ENCODE measurements around the gene SLC26A4. TPM values are rescaled to one million over a fixed set of nuclear protein-coding genes. Genes with fewer than 3 reads are reported as not detected.

The SLC26A4 gene
- total RNA-seq, 1 donor from 2014 or later: 0.43 TPM

DNA sequence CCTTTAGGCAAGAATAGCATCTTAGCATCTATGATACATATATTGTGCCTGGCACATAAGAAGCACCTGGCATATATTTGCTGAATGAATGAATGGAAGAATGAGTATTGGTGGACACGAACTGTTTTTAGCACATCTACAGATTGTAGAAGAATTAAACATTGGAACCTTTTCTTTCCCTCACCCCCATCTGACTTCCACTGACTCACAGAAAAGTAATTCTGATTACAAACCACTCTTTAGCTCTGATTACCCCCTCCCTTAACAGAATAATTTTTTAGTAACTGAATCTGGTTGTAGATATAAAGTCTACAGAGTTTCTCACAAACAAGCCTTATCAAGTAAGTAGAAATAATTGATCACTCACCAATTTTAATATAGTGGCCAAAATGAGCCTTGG, 31.9 kb downstream of the SLC26A4 start:
- H3K36me3 Mint-ChIP-seq (ENCODE audit: insufficient read depth): no peaks in the 10 kb centered on the region
- no peaks in the 10 kb centered on the region for H3K9me3 Mint-ChIP-seq (ENCODE audit: low read depth)
- peaks cover 21% of the 10 kb centered on the region for H3K27me3 Mint-ChIP-seq
- H3K27ac Mint-ChIP-seq: no peak overlapping the region
- TF ChIP-seq CTCF (IDR thresholded peaks at IDR 0.05; ENCODE audit: unreplicated experiment): no peak
- peaks cover 3% of the 10 kb centered on the region for H3K4me1 Mint-ChIP-seq (ENCODE audit: low read depth)
- no peak for DNase-seq (ENCODE audit: low spot score, unreplicated experiment)
- H3K4me3 Mint-ChIP-seq (ENCODE audit: low read depth): no peak overlapping the region

DNA sequence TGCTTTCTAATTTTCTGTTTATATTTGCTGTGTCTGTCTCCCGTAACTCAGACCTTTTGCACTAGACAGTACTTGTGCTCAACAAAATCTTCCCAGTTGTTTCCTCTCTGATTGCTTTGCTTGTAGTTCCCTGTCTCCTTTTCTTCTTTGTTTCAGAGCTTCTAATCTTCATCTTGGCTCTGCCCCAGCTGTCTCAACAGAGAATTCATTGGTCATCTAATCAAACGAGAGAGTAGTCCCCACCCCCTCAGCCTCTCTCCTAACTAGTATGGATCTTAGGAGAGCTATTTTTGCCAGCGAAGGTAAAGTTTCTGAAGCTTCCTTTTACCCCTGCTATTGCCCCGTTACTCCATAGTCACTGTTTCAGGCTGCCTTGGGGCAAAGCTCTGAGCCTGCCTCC, 32.8 kb downstream of the SLC26A4 start:
- H3K4me1 Mint-ChIP-seq (ENCODE audit: low read depth): peaks cover 3% of the 10 kb centered on the region
- H3K36me3 Mint-ChIP-seq (ENCODE audit: insufficient read depth): no peaks in the 10 kb centered on the region
- H3K4me3 Mint-ChIP-seq (ENCODE audit: low read depth): no peak overlapping the region
- H3K27me3 Mint-ChIP-seq: peaks cover 21% of the 10 kb centered on the region
- H3K27ac Mint-ChIP-seq: no peak overlapping the region
- no peak for TF ChIP-seq CTCF (IDR thresholded peaks at IDR 0.05; ENCODE audit: unreplicated experiment)
- DNase-seq (ENCODE audit: low spot score, unreplicated experiment): no peak
- H3K9me3 Mint-ChIP-seq (ENCODE audit: low read depth): no peaks in the 10 kb centered on the region

GRCh38 chr7:107694386-107694785, 33.8 kb downstream of the SLC26A4 start:
- Mint-ChIP-seq H3K4me3 (ENCODE audit: low read depth) (no peak overlapping the region), H3K4me1 (ENCODE audit: low read depth) (peaks cover 3% of the 10 kb centered on the region), H3K9me3 (ENCODE audit: low read depth) (no peaks in the 10 kb centered on the region), H3K36me3 (ENCODE audit: insufficient read depth) (no peaks in the 10 kb centered on the region), H3K27me3 (peaks cover 17% of the 10 kb centered on the region), H3K27ac (no peak overlapping the region)
- DNase-seq (ENCODE audit: low spot score, unreplicated experiment): no peak
- no peak for TF ChIP-seq CTCF (IDR thresholded peaks at IDR 0.05; ENCODE audit: unreplicated experiment)

GRCh38 chr7:107696330-107696946, 35.8 kb downstream of the SLC26A4 start:
- DNase-seq (ENCODE audit: low spot score, unreplicated experiment): no peak
- H3K27ac Mint-ChIP-seq: no peak overlapping the region
- H3K36me3 Mint-ChIP-seq (ENCODE audit: insufficient read depth): no peaks in the 10 kb centered on the region
- peaks cover 25% of the 10 kb centered on the region for H3K27me3 Mint-ChIP-seq
- no peaks in the 10 kb centered on the region for H3K4me1 Mint-ChIP-seq (ENCODE audit: low read depth)
- H3K4me3 Mint-ChIP-seq (ENCODE audit: low read depth): no peak overlapping the region
- no peak for TF ChIP-seq CTCF (IDR thresholded peaks at IDR 0.05; ENCODE audit: unreplicated experiment)
- no peaks in the 10 kb centered on the region for H3K9me3 Mint-ChIP-seq (ENCODE audit: low read depth)

DNA sequence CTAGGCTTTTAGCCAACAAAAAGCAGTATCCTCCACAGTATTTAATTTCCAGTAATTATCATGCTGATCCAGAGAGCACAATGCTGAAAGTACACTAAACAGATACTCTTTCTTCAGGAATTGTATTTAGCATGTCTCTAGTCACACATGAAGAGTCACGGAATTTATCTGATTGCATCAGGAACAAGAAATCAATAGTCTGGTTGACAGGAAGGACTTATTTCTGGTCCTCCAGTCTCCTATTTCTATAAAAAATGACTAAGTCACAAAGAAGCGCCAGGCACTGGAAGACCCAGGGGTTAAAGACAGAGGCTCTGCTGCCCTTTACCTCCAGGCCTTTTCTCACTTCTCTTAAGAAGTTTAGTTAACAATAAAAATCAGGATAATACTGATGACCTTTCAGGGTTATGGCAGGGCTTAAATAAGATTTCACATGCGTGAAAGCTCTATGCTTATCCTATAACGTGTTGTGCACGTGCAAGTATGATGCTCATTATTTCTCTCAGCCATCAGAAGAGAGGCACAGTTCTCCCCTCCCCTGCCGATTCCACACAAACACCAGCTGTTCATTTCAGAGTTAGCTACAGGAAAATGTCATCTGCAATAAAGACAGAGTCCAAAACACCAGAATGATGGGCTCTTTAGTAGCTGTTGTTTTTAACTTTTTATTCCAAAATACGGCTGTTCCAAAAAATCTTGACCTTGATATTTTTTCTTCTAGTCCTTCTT, 36.9 kb downstream of the SLC26A4 start:
- no peak overlapping the region for H3K4me3 Mint-ChIP-seq (ENCODE audit: low read depth)
- no peaks in the 10 kb centered on the region for H3K9me3 Mint-ChIP-seq (ENCODE audit: low read depth)
- peaks cover 31% of the 10 kb centered on the region for H3K27me3 Mint-ChIP-seq
- no peak overlapping the region for H3K27ac Mint-ChIP-seq
- DNase-seq (ENCODE audit: low spot score, unreplicated experiment): no peak
- no peak for TF ChIP-seq CTCF (IDR thresholded peaks at IDR 0.05; ENCODE audit: unreplicated experiment)
- H3K4me1 Mint-ChIP-seq (ENCODE audit: low read depth): no peaks in the 10 kb centered on the region
- H3K36me3 Mint-ChIP-seq (ENCODE audit: insufficient read depth): no peaks in the 10 kb centered on the region

Data from progenitor cell of endocrine pancreas (in vitro differentiated cells).